OCI-LY1 (cell line): ENCODE measurements around the gene PCBP3.

ENCODE experiments used
- EZH2 ChIP-seq: fragments of 200-600 bp; sonication (generic), shearing (Covaris generic); IDR thresholded peaks from 2 replicates; pipeline ENCODE4 v1.8.0; 2017; ENCODE audit warnings: borderline replicate concordance, mixed run types, mild to moderate bottlenecking, antibody characterized with exemption, low read length, moderate library complexity, mixed read lengths
- TF ChIP-seq, protein P1 (sequence below): fragments of 200-600 bp; sonication (generic), shearing (Covaris generic); IDR thresholded peaks from 2 replicates; pipeline ENCODE4 v1.5.1; 2017; ENCODE audit warnings: mild to moderate bottlenecking, antibody characterized with exemption, low read length, moderate library complexity, mixed read lengths

DNA sequence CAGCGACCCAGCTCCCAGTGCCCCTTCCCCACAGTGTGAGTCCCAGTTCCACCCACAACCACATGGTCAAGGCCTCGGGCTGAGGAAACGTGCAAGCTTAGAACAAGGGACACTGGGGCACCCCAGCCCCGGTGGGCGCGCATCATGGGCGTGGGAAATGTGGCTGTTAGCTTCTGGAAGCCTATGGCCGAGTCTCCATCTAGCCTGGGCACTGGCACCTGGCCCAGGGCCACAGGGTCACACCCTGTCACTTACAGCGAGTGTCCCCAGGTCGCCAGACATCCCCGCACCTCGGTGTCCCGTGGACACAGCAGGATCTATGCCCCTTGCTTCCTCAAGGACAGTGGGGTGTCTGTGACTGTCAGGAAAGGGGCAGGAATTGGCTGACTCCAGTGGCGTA is 301.1 kb downstream of the PCBP3 start:
- TF ChIP-seq, protein P1, sequence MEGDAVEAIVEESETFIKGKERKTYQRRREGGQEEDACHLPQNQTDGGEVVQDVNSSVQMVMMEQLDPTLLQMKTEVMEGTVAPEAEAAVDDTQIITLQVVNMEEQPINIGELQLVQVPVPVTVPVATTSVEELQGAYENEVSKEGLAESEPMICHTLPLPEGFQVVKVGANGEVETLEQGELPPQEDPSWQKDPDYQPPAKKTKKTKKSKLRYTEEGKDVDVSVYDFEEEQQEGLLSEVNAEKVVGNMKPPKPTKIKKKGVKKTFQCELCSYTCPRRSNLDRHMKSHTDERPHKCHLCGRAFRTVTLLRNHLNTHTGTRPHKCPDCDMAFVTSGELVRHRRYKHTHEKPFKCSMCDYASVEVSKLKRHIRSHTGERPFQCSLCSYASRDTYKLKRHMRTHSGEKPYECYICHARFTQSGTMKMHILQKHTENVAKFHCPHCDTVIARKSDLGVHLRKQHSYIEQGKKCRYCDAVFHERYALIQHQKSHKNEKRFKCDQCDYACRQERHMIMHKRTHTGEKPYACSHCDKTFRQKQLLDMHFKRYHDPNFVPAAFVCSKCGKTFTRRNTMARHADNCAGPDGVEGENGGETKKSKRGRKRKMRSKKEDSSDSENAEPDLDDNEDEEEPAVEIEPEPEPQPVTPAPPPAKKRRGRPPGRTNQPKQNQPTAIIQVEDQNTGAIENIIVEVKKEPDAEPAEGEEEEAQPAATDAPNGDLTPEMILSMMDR: no peak
- TF ChIP-seq EZH2: no peak
